HG03439 (cell line): ENCODE measurements around the gene GPER1.

Source experiments
- ATAC-seq: cut with Tn5 transposase; IDR thresholded peaks from one replicate; pipeline ENCODE4 v1.9.1; 2021; ENCODE audit warnings: mild to moderate bottlenecking, moderate library complexity; ENCODE audit not compliant: unreplicated experiment

The GPER1 gene

GRCh38 chr7:1053816-1054370 is 34.0 kb upstream of the GPER1 start:
- no peak for ATAC-seq

GRCh38 chr7:1054438-1054837 is 33.5 kb upstream of the GPER1 start:
- no peak for ATAC-seq

- ATAC-seq = no peak
Observed at GRCh38 chr7:1054861-1055450, 33.0 kb upstream of the GPER1 start.

- no peak for ATAC-seq
Observed at GRCh38 chr7:1055491-1055955, 32.4 kb upstream of the GPER1 start.

GRCh38 chr7:1055956-1056784 is 31.7 kb upstream of the GPER1 start:
- ATAC-seq = no peak

- ATAC-seq = no peak
Observed at GRCh38 chr7:1056785-1057410, 31.0 kb upstream of the GPER1 start.

- ATAC-seq = no peak
Observed at GRCh38 chr7:1057416-1058291, 30.3 kb upstream of the GPER1 start.

- no peak for ATAC-seq
Observed at GRCh38 chr7:1058311-1058710, 29.6 kb upstream of the GPER1 start.

- ATAC-seq = no peak
Observed at GRCh38 chr7:1058821-1059199, 29.1 kb upstream of the GPER1 start.

GRCh38 chr7:1059200-1060091 is 28.5 kb upstream of the GPER1 start:
- no peak for ATAC-seq

- no peak for ATAC-seq
Observed at GRCh38 chr7:1060315-1061072, 27.4 kb upstream of the GPER1 start.

- no peak for ATAC-seq
Observed at GRCh38 chr7:1061180-1061579, 26.7 kb upstream of the GPER1 start.

- peak; percentile 49 for ATAC-seq
Observed at GRCh38 chr7:1062296-1063294, 25.3 kb upstream of the GPER1 start.

- ATAC-seq = no peak
Observed at GRCh38 chr7:1063361-1063760, 24.6 kb upstream of the GPER1 start.

- no peak for ATAC-seq
Observed at GRCh38 chr7:1064581-1064980, 23.3 kb upstream of the GPER1 start.

GRCh38 chr7:1065263-1065584 is 22.7 kb upstream of the GPER1 start:
- no peak for ATAC-seq

GRCh38 chr7:1065585-1066241 is 22.2 kb upstream of the GPER1 start:
- ATAC-seq = peak; percentile 54

GRCh38 chr7:1066242-1066588 is 21.7 kb upstream of the GPER1 start:
- ATAC-seq = no peak
